PC-3 (cell line): ENCODE results near the gene JPH4. TPM values are rescaled to one million over a fixed set of nuclear protein-coding genes. Genes with fewer than 3 reads are reported as not detected.
A peak's percentile ranks its signal among the peaks of the same experiment; 100 is the strongest.

Experiments used
- ATAC-seq: fragments of 200-7000 bp; cut with Tn5 transposase; 2 replicates; pipeline ENCODE4 v1.9.1; 2020; ENCODE audit warnings: mild to moderate bottlenecking, moderate library complexity
- BruUV-seq: library from RNA; stranded (reverse); fragments of 400-500 nt; replicated peaks from 2 replicates; lab custom pipeline; 2021; lab: Mats Ljungman, UMichigan
- CTCF ChIA-PET: fragments of 300-600 bp; sonication (Branson Sonifier 250); formaldehyde crosslinking; loops from one replicate; lab custom pipeline; 2022; ENCODE audit warnings: antibody characterized with exemption; lab: Charles Lee
- POLR2A ChIA-PET: fragments of 300-600 bp; sonication (Branson Sonifier 250); formaldehyde crosslinking; loops from one replicate; lab custom pipeline; 2022; ENCODE audit warnings: antibody characterized with exemption; ENCODE audit not compliant: unreplicated experiment; lab: Charles Lee
- DNase-seq: peaks from one replicate; pipeline ENCODE4 v3.0.0-alpha.2; 2015
- H2AFZ ChIP-seq: fragments of 300-600 bp; sonication (generic); 2 replicates; pipeline ENCODE4 v1.6.0; 2016; ENCODE audit warnings: antibody characterized with exemption, low read length
- H3F3A ChIP-seq: fragments of 300-600 bp; sonication (generic); one replicate; pipeline ENCODE4 v1.6.0; 2017; ENCODE audit warnings: antibody characterized with exemption, low read length, control low read depth, mild to moderate bottlenecking; ENCODE audit not compliant: unreplicated experiment
- H3K27ac ChIP-seq: fragments of 300-600 bp; sonication (generic); 2 replicates; pipeline ENCODE4 v1.5.1; 2016; ENCODE audit warnings: mild to moderate bottlenecking, low read length
- H3K27me3 ChIP-seq: fragments of 300-600 bp; sonication (generic); 2 replicates; pipeline ENCODE4 v1.6.1; 2016; ENCODE audit warnings: low read length, mixed read lengths
- H3K36me3 ChIP-seq: fragments of 300-600 bp; sonication (generic); 2 replicates; pipeline ENCODE4 v1.6.1; 2016; ENCODE audit warnings: low read depth, mixed run types, low read length, mixed read lengths
- H3K4me1 ChIP-seq: fragments of 300-600 bp; sonication (generic); 2 replicates; pipeline ENCODE4 v1.5.1; 2016; ENCODE audit warnings: low read length; ENCODE audit not compliant: insufficient read depth
- H3K4me2 ChIP-seq: fragments of 300-600 bp; sonication (generic); 2 replicates; pipeline ENCODE4 v1.6.0; 2016; ENCODE audit warnings: low read length
- H3K4me3 ChIP-seq: fragments of 300-600 bp; sonication (generic); 2 replicates; pipeline ENCODE4 v1.5.1; 2016; ENCODE audit warnings: mild to moderate bottlenecking, low read length, mixed read lengths
- H3K79me2 ChIP-seq: fragments of 300-600 bp; sonication (generic); 2 replicates; pipeline ENCODE4 v1.6.1; 2017; ENCODE audit warnings: low read length, mixed read lengths
- H3K9ac ChIP-seq: fragments of 300-600 bp; sonication (generic); 2 replicates; pipeline ENCODE4 v1.6.0; 2016; ENCODE audit warnings: mild to moderate bottlenecking, low read length
- H3K9me2 ChIP-seq: fragments of 300-600 bp; sonication (generic); replicated peaks from 2 replicates; pipeline ENCODE4 v1.6.1; 2016; ENCODE audit warnings: mixed run types, low read length, mixed read lengths
- H3K9me3 ChIP-seq: fragments of 300-600 bp; sonication (generic); 2 replicates; pipeline ENCODE4 v1.6.1; 2016; ENCODE audit warnings: low read length, mixed read lengths
- H4K20me1 ChIP-seq: fragments of 300-600 bp; sonication (generic); 2 replicates; pipeline ENCODE4 v1.6.1; 2016; ENCODE audit warnings: low read length, mixed read lengths
- CTCF ChIP-seq: fragments of 300-600 bp; sonication (generic); conservative IDR thresholded peaks from 2 replicates; pipeline ENCODE4 v1.5.1; 2017; ENCODE audit warnings: antibody characterized with exemption, low read depth, mild to moderate bottlenecking, low read length
- EZH2 ChIP-seq: fragments of 300-600 bp; sonication (generic); IDR thresholded peaks from one replicate; pipeline ENCODE4 v1.6.1; 2017; ENCODE audit warnings: antibody characterized with exemption, mild to moderate bottlenecking, low read length; ENCODE audit not compliant: unreplicated experiment
- EZH2phosphoT487 ChIP-seq: fragments of 300-600 bp; sonication (generic); IDR thresholded peaks from 2 replicates; pipeline ENCODE4 v1.6.1; 2018; ENCODE audit warnings: mild to moderate bottlenecking, antibody characterized with exemption, low read length, borderline replicate concordance
- intact Hi-C: fragments of 100-400 bp; cut with micrococcal nuclease; formaldehyde crosslinking; loops from 2 replicates; pipeline ENCODE4 v1.9.0; 2023
- total RNA-seq: library from RNA; depleted of rRNA; stranded (reverse); fragments of >200 nt; gene quantifications from 2 replicates; pipeline ENCODE4 v1.2.3, GENCODE V29; 2014

Gene JPH4
- total RNA-seq, 1 experiment from 2014 or later, result not detected

- Histone ChIP-seq H3K27ac (peak within 1 kb of the TSS; percentile 60), H3F3A (no peaks in the 10 kb centered on the region), H3K9ac (peak within 1 kb of the TSS; percentile 90), H3K27me3 (no peaks in the 10 kb centered on the region), H3K4me3 (peak within 1 kb of the TSS; percentile 85), H3K4me1 (peaks cover 19% of the 10 kb centered on the region; the same call in 1 of the 2 replicates), H3K9me2 (no peaks in the 10 kb centered on the region), H3K9me3 (no peaks in the 10 kb centered on the region), H3K4me2 (peak within 1 kb of the TSS; percentile 92), H2AFZ (peak within 1 kb of the TSS; percentile 85), H4K20me1 (no peaks in the 10 kb centered on the region), H3K79me2 (peaks cover 27% of the 10 kb centered on the region), H3K36me3 (peaks cover 7% of the 10 kb centered on the region; the same call in 1 of the 2 replicates)
- TF ChIP-seq EZH2, result no peak
- TF ChIP-seq CTCF, result no peak
- no peak for TF ChIP-seq EZH2phosphoT487
- TSS peak; percentile 74 for BruUV-seq
- ChIA-PET CTCF (no interaction called here), POLR2A (interaction anchor here (0.6 kb wide), 1 partner anchor 254 kb away, joined by 5 read pairs; no protein-coding TSS in a partner anchor)
- ATAC-seq (peak; percentile 75), DNase-seq (peak; percentile 90)
- intact Hi-C loops, result loop anchor here (10.0 kb wide), 1 partner anchor 481 kb away; no protein-coding TSS in a partner anchor
These were observed 22.5 kb downstream of the JPH4 start, which contains the start of gene THTPA for GRCh38 chr14:23555882-23556699. Gene THTPA (plus strand): TSS chr14:23556271. CDS start chr14:23556758, 487 bp downstream.

DNA sequence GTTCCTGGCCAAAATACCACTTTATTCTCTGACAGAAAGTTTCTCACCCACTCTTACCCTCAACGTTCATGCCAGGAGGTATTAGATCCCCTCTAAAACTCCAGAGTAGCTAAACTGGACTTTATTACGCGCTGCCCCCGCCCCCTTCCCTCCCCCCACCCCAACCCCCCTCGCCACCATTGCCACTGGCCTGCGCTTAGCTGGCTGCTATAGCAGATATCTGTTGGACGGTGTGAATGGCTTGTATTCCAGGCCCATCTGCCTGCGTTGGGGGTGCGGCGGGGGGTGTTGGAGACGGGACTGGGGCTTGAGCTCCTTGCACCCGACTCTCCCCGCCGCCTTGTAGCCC lies 23.1 kb downstream of the JPH4 start:
- H3K79me2 ChIP-seq, result peaks cover 33% of the 10 kb centered on the region
- H3K4me1 ChIP-seq, result peaks cover 21% of the 10 kb centered on the region
- H3K36me3 ChIP-seq, result peaks cover 7% of the 10 kb centered on the region; the same call in 1 of the 2 replicates
- ATAC-seq (peak; percentile 1; the same call in 1 of the 2 replicates), DNase-seq (no peak)
- intact Hi-C loops, result loop anchor here (10.0 kb wide), 1 partner anchor 481 kb away; no protein-coding TSS in a partner anchor
- H3F3A ChIP-seq, result no peaks in the 10 kb centered on the region
- peak overlapping the region; percentile 90; the same call in 1 of the 2 replicates for H3K9ac ChIP-seq
- POLR2A ChIA-PET, result interaction anchor here (0.6 kb wide), 1 partner anchor 254 kb away, joined by 5 read pairs; no protein-coding TSS in a partner anchor
- no peaks in the 10 kb centered on the region for H3K27me3 ChIP-seq
- peak overlapping the region; percentile 85 for H2AFZ ChIP-seq
- CTCF ChIA-PET, result no interaction called here
- H3K4me2 ChIP-seq, result peak overlapping the region; percentile 92
- TF ChIP-seq EZH2phosphoT487, result no peak
- TF ChIP-seq CTCF, result no peak
- TF ChIP-seq EZH2, result no peak
- H4K20me1 ChIP-seq, result no peaks in the 10 kb centered on the region
- H3K9me2 ChIP-seq, result no peaks in the 10 kb centered on the region
- BruUV-seq, result no TSS peak
- no peak overlapping the region for H3K27ac ChIP-seq
- H3K4me3 ChIP-seq, result peak overlapping the region; percentile 85
- H3K9me3 ChIP-seq, result no peaks in the 10 kb centered on the region
